HG03565 (cell line): ENCODE measurements around the gene ARSJ.
"Not testable (repeated sequence)": the region's sequence is repeated elsewhere in the genome, so short reads cannot be mapped to it uniquely, and the experiment has no call there.

Experiments
- ATAC-seq: cut with Tn5 transposase; IDR thresholded peaks from one replicate; pipeline ENCODE4 v1.9.1; 2021; ENCODE audit warnings: mild to moderate bottlenecking, moderate library complexity; ENCODE audit not compliant: unreplicated experiment

Gene ARSJ

DNA sequence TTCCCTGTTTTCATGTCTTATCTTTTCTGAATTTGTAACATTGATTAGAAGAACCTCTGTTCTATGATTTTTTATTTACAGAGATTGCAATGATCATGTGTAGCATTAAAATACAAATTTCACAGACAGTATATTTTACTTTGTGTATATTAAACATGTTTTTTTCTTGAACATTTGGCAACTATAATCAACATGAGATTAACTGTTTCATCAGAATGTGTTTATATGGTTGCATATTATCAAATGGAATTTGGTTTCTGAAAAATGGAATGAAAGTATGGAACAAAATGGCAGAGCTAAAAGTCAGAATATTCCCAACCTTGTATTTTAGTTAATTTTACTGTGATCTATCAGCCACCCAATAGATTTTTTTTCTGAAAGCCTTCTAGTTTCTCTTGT is 19.9 kb downstream of the ARSJ start:
- no peak for ATAC-seq

DNA sequence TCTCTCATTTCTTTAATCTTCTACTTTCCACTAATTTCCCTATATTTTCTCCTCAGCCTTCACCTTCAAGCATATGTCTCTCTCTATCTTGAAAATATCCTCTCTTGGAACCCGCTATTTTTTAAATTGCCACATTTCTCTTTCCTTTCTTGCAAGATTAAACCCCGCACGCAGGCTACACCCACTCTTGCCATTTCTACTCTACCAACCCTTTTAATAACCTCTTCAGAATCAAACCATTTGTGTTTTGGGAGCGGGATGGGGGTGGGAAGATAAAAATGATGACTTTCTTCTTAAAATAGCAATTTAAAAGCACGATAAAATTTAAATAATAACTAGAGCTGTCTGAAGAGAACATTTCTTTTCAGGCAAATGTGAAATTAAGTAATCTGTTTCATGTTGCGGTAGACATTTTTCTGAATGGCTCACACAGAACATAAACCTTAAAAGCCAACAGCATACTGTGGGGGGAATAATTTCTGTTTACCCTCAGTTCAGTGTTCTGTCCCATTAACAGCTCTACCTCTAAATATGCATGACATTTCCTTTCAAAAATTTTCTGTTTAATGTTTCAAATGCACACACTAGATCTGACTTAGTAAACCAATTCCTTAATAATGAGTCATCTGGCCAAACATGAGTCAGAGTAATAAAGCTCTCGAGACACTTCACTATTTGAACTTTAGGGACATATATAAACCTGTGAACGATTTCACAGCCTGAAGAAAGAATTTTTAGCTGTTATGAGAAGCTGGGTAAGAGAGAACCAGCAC is 20.5 kb downstream of the ARSJ start:
- ATAC-seq, result peak; percentile 52

DNA sequence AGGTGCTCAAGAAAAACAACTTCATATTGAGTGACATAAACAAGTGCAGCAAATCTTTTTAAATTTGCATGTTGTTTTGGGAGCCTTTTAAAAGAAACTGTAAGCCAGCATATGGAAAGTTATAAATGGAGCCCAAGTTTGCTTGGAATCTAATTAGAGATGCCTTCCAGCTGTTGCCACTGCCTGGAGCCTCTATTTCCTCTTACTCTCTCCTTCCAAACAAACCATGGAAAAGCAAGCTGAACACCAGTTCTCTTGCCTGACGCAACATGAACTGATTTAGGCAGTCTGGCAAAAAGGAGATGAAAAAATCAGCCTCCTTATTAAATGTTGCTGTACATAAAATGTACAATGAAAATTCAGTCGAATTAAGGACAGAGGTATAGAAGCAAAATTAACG is 21.5 kb downstream of the ARSJ start:
- ATAC-seq, result no peak

DNA sequence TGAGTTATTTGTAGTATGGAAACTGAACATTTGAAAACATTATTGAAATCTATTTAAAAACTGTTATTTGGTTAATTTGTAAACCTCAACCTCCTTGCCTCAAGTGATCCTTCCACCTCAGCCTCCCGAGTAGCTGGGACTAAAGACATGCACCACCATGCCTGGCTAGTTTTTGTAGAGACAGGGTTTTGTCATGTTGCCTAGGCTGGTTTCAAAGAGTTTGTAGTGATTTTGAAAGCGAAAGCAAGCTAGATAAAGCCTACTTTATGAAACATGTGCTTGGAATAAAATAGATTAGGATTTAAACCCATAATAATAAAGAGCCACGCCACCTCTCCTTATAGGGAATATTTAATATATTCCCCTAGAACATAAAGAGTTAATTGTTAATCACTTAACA is 23.5 kb downstream of the ARSJ start:
- ATAC-seq, result peak; percentile 39

DNA sequence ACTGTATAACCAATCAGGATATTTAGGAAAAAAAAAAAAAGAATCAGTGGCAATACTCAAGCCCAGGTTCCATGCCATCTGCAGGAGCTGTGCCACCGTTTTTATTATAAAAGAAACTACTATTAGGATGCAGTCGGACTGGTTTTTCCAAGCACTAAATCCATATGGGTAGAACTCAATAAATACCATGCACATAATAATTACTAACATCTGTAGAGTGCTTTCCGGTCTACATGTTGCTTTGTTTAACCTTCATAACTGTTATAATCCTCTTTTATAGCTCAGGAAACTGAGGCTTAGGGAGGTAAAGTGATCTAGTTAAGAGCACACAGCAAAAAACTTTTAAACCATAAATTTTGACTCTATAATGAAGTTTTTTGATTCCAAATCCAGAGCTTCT is 24.0 kb downstream of the ARSJ start:
- ATAC-seq, result no peak

DNA sequence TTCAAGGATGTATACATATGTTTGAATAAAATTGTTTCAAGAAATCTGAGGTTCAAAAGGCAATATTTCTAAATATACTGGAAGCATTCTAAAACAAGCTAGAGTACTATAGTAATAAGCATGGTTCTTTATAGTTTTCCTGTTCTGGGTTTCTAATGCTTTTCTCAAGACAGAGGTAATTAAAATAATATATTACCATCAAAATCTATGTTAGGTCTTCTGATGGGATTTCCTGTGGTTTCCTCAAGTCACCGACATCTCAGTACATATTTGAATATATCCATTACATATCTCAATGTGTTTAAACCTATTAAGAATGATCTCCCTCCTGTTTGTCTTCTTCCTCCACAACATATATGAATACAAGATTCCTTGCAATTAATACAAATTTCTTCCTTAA is 25.6 kb downstream of the ARSJ start:
- ATAC-seq, result no peak

DNA sequence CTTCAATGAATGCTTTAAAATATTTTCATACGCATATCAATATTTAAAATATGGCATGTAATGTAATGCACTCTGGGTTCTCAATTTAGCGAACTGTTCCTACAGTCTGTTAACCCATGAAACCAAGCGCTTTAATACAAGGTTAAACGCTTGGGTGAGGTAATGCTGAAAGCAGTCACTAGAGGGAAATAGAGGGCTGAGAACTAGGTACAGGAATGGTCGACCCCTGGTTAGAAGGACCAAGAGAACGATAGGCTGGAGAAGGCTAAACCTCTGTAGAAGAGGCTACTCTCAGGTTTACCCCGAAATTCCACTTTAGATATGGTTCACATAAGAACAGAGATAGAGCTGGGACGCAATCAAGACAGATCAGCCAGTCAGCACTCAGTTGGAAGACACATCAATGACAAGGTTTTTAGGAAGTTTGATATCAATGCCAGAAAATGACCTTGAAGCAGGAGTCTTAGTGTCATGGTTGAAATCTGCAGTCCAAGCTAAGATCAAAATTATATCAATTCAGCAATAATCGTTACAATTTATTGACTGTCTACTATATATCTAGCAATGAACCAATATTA is 26.9 kb downstream of the ARSJ start:
- ATAC-seq, result peak; percentile 93

DNA sequence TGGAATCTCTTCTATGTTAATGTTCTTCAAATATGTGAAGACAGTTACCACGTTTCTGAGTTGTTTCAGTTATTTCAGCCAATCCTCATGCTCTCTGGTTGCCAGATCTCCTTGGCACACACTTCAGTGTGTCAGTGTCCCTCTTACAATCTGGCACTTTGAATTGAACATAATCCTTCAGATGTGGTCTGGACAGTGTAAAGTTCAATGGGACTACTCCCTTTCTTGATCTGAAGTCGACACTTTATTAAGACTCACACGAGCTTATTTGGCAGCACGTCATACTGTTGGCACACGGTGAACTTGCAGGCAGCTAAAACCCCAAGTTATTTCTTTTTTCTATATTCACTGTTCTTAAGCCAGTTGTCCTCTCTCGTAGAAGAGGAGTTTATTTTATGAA is 28.2 kb downstream of the ARSJ start:
- ATAC-seq, result no peak

DNA sequence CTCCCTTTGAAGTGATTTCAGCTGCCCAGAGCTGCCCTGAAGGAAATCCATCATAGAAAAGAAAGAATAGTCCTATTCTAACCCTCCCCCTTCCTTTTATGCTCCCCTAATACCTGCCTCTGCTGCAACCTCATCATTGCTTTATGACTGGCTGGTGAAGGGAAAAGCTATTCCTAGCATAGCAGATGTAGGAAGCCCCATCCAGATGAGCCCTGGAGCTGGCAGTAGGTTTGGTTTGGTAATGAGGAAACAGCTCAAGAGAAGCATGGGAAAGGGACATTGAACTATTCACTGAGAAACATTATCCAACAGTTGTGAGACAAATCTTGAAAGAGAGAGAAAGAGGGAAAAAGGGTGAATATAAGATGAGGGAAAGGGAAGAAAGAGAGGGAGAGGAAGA is 29.2 kb downstream of the ARSJ start:
- no peak for ATAC-seq

DNA sequence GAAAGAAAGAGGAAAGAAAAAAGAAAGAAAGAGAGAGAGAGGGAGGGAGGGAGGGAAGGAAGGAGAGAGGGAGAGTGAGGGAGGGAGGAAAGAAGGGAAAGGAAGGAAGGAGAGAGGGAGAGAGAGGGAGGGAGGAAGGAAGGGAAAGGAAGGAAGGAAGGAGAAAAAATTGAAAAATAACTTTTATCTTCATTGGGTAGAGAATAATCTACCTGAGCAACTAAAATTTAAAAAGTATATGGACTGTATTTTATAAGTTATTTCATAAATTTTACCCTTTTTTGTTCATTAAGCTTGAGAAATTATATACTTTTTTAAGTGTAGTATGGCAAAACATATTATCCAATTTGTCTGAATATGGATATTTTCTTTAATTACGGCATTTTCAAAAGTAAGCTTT is 32.0 kb downstream of the ARSJ start:
- ATAC-seq, result no peak

DNA sequence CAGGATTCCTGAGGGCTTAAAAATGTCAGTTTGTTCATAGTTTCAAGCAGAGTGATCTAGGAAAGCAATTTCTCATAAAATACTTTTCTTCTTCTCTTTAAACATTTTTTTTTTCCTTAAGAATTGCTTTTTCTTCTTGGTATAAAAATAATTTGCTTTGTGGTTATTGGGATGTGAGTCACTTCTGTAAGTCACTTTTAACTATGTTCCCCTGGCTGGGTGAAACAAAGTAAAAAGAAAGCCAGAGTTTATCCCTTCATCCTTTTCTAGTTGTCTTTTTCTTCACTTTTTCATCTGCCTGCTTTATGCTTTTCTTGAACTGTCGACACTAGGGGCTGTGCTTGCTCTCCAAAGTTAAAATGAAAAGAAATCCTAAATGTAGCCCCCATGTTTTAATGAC is 33.5 kb downstream of the ARSJ start:
- no peak for ATAC-seq

DNA sequence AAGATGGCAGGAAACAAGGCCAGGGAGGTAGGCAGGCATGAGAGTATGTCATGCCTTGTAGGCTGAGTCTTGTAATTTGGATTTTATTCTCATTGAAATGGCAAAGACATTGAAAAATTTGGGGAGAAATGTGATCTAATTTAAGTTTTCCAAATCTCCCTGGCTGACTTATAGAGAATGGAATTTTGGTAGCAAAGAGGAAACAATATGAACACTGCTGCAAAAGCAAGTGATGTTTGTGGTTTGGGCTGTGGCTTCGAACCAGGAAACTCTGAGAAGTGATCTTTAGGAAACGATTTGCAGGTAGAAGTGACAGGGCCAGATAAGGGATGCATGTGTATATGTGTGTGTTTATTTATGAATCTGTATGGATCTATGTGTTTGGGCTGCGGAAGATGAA is 35.6 kb downstream of the ARSJ start:
- no peak for ATAC-seq

DNA sequence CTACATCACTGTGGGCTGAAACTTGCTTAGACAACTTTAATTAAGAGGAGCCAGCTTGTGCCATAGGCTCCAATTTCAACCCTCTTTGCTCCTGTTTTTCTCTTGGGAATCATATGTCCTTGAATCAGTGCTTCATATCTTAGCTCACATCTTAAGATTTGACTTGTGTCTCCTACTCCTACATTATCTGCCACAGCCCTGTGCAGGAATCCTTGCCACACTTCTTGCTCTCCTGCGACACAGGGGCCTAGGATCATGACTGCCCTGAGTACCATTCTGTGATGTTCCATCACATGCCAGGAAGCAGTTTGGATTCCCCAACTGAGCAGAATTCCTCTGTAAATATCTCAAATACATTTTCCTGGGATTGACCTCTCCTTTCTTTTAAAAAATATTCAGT is 36.4 kb downstream of the ARSJ start:
- ATAC-seq, result no peak

DNA sequence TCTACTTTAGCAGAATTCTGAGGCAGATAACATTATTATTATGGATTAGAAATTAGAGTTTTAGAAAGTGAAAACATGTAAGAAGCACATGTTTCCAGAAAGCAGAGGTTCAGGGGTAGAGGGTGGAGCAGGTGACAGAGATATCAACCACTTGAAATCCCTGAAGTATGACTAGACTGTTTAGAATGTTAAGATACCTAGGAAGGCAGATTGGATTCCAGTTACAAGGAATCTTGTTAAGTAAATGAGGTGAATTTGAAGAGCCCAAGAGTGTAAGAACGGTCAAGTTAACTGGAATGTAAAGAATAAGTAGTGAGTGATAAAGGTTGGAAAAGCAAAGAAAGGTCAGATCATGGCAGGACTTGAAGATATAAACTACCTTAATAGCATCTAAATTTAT is 37.6 kb downstream of the ARSJ start:
- no peak for ATAC-seq

DNA sequence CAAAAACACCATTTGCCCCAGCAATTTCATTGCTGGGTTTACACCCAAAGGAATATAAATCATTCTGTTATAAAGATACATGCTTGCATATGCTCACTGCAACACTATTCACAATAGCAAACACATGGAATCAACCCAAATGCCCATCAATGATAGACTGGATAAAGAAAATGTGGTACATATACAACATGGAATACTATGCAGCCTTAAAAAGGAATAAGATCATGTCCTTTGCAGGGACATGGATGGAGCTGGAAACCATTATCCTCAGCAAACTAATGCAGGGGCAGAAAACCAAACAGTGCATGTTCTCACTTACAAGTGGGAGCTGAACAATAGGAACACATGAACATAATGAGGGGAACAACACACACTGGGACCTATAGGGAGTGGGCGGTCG is 39.3 kb downstream of the ARSJ start:
- ATAC-seq, result not testable (repeated sequence)

DNA sequence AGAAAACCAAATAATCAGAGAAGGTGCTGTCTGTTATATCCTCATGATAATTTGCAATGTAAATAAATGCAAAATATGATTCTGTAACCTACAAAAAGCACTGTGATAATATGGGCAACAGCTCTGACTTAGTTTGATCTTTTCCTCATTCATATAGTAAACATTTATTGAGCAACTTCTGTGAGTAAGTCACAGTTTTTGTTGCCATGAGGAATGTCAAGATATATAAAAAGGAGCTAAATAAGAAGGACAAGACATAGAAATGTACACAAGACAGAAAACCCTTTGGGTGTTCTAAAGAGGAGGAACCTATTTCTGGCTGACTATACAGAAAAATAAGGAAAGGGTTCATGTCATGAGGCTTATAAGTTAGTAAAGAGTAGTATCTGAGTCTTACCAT is 44.3 kb downstream of the ARSJ start:
- no peak for ATAC-seq

DNA sequence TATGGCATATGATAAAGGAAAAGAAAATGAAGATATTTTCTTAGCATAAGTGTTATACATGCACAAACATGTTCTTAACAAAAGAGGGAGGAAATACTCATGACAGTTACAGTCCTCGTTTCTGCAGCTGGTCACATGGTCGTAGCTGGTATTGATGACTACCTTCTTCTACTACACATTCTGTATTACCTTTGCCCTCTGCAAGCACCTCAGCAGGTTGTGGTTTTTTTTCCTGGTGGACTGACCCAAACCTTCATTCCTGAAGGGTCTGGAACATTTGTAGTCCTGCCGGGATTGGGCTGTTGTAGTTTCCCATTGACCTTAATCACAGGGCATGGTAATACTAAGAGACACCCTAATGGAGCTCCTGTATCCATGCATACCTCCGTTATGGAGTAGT is 54.7 kb downstream of the ARSJ start:
- ATAC-seq, result not testable (repeated sequence)

DNA sequence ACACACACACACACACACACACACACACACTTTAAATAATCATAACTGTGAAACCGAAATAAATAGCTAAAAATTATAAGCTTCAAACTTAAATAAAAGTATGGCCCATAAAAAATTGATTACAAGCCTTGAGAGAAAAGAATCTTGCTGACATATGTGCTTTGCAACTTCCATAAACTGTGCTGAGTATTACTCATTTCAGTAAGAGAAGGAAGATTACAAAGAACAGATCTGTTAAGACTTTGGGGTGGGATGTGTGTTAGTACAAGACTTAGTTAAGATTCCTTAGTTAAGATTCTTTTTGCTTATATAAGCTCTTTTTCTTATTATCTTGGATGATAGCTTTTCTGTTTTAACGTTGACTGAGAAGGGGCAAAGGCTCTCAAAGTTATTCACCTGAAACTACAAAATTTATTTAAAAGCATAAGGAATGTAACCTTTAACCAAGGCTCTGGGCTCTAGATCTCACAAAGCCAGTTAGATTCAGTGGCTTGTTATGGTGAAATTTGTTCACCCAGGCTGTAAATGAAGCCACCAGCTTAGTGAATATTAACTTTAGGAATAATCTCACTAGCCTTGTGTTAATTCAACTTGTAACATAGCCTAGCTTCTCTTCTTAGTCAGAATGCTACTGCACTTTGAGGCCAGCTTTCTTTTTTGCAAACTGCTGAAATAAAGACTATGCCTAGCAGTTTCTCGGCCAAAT is 58.2 kb downstream of the ARSJ start:
- ATAC-seq, result no peak

DNA sequence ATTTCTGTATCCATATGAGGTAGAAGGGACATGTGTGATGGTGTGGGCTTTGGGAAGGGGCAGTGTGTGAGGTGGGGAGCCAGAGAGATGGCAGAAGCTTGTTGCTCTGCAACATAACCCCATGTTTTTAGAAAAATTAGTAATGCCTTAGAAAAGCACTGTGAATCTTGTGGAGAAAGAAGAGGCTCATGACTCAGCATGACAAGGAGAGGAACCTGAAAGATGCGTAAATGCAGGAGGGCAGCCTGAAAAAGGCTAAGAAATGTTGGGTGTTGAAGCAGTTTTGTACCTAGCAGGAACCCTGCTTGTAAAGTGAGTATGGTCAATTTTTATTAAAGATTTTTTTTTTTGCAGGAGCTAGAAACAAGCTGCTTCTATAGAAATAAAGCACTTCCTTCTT is 59.8 kb downstream of the ARSJ start:
- ATAC-seq, result no peak

DNA sequence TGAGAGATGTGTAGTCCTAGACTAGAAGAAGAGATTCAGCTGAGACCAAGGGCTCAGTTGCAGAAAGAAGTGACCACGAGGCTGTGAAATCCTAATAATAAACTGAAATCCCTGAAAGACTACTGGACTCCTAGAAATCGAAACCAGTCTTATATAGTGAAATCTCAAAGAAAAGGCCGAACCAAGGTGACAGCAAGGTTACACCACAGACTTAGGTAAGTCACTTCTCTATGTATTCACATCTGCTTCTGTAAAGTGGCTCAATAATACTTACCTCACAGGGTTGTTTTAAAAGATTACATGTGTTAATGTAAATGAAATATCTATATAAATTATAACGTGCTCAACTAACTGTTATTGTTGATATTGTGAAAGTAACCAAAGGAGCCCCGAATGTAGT is 60.3 kb downstream of the ARSJ start:
- ATAC-seq, result no peak

DNA sequence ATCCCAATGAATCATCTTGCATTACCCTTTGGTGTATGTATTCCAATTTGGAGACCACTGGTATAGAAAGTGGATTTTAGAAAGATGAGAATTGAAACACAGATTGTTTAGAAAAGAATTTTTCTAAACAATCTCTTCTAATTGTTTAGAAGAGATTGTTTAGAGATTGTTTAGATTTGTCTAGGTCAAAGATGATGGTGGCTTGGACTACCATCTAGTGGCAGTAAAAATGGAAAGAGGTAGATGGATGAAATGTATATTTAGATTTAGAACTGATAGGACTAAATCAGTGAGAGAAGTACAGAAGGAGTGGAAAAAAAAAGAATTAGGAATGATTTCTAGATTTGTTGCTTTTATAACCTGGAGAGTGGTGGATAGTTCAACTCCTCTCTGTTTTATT is 70.6 kb downstream of the ARSJ start:
- no peak for ATAC-seq

DNA sequence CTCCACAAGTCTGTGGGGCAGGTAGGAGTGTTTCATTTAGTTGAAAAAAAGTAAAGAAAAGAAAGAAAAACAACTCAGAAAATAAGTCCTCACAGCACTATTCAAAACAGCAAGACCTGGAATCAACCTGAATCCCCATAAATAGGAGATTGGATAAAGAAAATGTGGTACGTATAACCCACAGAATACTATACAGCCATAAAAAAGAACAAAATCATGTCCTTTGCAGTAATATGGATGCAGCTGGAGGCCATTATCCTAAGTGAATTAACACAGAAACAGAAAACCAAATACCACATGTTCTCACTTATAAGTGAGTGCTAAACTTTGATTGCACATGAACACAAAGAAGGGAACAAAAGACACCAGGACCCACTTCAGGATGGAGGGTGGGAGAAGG is 71.9 kb downstream of the ARSJ start:
- no peak for ATAC-seq
